Measurements from ENCODE around the gene ZNF705A.
"Not testable (repeated sequence)": the region's sequence is repeated elsewhere in the genome, so short reads cannot be mapped to it uniquely, and the experiment has no call there.

ZNF705A gene

DNA sequence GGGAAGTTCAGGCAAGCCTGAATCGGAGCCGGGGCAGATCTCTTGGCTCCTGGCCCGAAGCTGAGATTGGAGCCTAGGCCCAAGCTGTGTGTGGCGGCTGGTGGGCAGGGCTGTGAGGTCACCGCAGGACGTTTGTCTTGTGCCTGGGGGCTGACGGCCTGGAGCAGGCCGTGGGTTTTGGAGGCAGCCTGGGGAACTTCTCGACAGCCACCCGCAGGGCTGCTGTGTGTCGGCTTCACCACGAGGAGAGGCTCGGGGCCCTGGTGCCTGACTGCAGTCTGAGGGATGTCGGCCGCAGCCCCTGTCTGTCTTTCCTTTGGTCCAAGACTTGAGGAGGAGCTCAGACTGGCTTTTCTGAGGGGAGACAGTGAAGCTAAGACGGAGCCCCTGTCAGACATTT, 65.5 kb downstream of the ZNF705A start:
- DNase-seq (ENCODE audit: low spot score); H3K27ac ChIP-seq (ENCODE audit: poor library complexity, severe bottlenecking); H3K9me3 ChIP-seq (ENCODE audit: severe bottlenecking); H3K27me3 ChIP-seq (ENCODE audit: insufficient read depth, poor library complexity, severe bottlenecking); H3K36me3 ChIP-seq (ENCODE audit: low read depth); ATAC-seq (ENCODE audit: low read depth); H3K4me3 ChIP-seq (ENCODE audit: severe bottlenecking); H3K4me1 ChIP-seq (ENCODE audit: insufficient read depth, poor library complexity, severe bottlenecking): not testable (repeated sequence)

DNA sequence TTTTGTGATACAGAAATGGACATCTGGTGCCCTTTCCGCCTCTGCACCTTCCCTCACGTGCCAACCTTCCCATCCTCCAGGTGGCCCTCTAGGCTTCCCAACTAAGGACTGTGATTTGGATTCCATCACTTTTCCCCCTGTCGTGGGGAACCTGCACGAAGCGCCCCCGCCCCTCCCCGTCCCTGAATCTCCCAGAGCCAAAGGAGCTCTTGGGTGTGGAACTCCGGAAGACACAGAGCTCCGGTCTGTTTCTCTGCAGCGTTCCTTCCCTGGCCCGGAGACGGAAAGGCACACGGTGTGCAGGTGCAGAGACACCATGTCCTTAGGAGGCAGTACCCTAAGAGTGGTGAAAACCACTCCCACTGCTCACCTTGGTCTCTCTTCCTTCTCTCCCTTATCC, 66.8 kb downstream of the ZNF705A start:
- not testable (repeated sequence) for H3K27me3 ChIP-seq (ENCODE audit: insufficient read depth, poor library complexity, severe bottlenecking); H3K36me3 ChIP-seq (ENCODE audit: low read depth); H3K4me1 ChIP-seq (ENCODE audit: insufficient read depth, poor library complexity, severe bottlenecking); DNase-seq (ENCODE audit: low spot score); H3K4me3 ChIP-seq (ENCODE audit: severe bottlenecking); H3K9me3 ChIP-seq (ENCODE audit: severe bottlenecking); ATAC-seq (ENCODE audit: low read depth); H3K27ac ChIP-seq (ENCODE audit: poor library complexity, severe bottlenecking)

DNA sequence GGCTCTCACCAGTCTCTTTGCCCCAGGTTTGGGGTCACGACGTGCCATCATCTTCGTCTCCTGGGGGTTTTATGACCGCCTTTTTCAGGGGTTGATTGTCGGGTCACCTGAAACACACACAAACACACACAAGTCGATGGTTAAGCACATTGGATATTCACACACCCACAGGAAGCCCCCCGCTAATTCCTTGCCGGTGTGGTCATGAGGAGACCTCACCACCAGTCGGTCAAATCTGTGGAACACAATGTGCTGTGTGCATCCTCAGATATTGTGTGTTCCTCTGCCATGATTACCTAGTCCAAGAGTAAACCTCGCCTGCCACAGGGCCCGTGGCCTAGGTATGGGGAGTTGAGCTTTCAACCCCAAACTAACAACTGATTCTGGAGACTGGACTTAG, 68.0 kb downstream of the ZNF705A start:
- not testable (repeated sequence) for H3K4me3 ChIP-seq (ENCODE audit: severe bottlenecking); H3K4me1 ChIP-seq (ENCODE audit: insufficient read depth, poor library complexity, severe bottlenecking); H3K27ac ChIP-seq (ENCODE audit: poor library complexity, severe bottlenecking); H3K27me3 ChIP-seq (ENCODE audit: insufficient read depth, poor library complexity, severe bottlenecking); H3K36me3 ChIP-seq (ENCODE audit: low read depth); H3K9me3 ChIP-seq (ENCODE audit: severe bottlenecking); DNase-seq (ENCODE audit: low spot score); ATAC-seq (ENCODE audit: low read depth)

DNA sequence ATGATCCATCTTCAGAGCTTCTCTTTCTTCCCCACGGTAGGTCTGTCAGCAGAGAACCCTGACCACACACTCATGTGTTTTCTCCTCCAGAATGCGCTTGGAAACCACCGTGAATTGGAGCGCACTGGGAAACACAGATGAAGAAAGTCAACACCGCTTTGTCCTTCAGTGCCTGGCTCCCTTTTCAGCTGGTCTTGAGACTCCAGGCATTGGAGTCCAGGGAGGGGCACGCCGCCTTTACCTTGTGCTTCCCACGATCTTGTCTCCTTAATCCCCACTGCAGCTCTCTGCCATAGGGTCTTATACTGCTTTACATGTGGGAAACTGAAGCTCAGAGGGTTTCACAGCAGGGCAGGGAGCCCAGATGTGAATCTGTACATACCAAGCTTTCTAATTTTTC, 69.5 kb downstream of the ZNF705A start:
- no peak for DNase-seq (ENCODE audit: low spot score)
- H3K4me3 ChIP-seq (ENCODE audit: severe bottlenecking) = no peak overlapping the region
- no peaks in the 10 kb centered on the region for H3K9me3 ChIP-seq (ENCODE audit: severe bottlenecking)
- no peak for ATAC-seq (ENCODE audit: low read depth)
- TF ChIP-seq, protein P1, sequence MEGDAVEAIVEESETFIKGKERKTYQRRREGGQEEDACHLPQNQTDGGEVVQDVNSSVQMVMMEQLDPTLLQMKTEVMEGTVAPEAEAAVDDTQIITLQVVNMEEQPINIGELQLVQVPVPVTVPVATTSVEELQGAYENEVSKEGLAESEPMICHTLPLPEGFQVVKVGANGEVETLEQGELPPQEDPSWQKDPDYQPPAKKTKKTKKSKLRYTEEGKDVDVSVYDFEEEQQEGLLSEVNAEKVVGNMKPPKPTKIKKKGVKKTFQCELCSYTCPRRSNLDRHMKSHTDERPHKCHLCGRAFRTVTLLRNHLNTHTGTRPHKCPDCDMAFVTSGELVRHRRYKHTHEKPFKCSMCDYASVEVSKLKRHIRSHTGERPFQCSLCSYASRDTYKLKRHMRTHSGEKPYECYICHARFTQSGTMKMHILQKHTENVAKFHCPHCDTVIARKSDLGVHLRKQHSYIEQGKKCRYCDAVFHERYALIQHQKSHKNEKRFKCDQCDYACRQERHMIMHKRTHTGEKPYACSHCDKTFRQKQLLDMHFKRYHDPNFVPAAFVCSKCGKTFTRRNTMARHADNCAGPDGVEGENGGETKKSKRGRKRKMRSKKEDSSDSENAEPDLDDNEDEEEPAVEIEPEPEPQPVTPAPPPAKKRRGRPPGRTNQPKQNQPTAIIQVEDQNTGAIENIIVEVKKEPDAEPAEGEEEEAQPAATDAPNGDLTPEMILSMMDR (IDR thresholded peaks at IDR 0.05; ENCODE audit: poor library complexity, severe bottlenecking) = no peak
- H3K36me3 ChIP-seq (ENCODE audit: low read depth) = no peaks in the 10 kb centered on the region
- H3K27ac ChIP-seq (ENCODE audit: poor library complexity, severe bottlenecking) = no peak overlapping the region
- H3K27me3 ChIP-seq (ENCODE audit: insufficient read depth, poor library complexity, severe bottlenecking) = no peaks in the 10 kb centered on the region
- no peaks in the 10 kb centered on the region for H3K4me1 ChIP-seq (ENCODE audit: insufficient read depth, poor library complexity, severe bottlenecking)

DNA sequence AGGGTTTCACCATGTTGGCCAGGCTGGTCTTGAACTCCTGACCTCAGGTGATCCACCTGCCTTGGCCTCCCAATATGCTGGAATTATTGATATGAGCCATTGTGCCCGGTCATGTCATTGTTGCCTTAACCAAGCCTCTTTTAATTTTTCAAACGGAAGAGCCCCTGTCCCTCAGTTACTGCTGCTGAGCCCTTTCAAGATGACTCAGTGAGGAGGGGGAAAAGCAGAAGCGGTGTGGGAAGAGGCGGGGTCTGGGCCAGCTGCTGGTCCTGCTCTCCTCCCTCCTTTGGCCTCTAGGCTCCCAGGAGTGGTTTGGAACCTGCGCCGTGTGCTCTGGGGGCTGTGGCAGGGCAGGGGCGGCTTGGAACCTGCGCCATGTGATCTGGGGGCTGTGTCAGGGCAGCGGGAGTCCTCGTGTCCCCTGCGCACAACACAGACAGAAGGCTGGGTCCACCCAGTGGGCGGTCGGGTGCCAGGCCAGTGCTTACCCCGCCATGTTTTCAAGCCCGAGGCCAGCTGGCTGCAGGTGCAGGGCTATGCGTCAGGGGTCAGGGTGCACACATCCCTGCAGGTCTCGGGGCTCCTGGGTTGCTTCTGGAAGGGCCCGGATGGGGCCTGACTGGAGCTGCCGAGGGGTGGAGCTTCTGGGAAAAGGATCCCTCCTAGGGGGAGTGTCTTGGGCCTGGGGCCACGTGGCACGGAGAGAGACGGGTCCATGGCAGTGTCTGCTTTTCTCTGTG, 70.3 kb downstream of the ZNF705A start, which contains the start of gene FAM90A1:
FAM90A1 (minus strand) TSS at position 627 of the 740 bp plus-strand sequence. CDS start 2,786 bp downstream, outside the sequence.
- not testable (repeated sequence) for H3K27me3 ChIP-seq (ENCODE audit: insufficient read depth, poor library complexity, severe bottlenecking); H3K27ac ChIP-seq (ENCODE audit: poor library complexity, severe bottlenecking); DNase-seq (ENCODE audit: low spot score); H3K9me3 ChIP-seq (ENCODE audit: severe bottlenecking); H3K4me1 ChIP-seq (ENCODE audit: insufficient read depth, poor library complexity, severe bottlenecking); H3K36me3 ChIP-seq (ENCODE audit: low read depth); ATAC-seq (ENCODE audit: low read depth)
- peak within 1 kb of the TSS; percentile 16 for H3K4me3 ChIP-seq (ENCODE audit: severe bottlenecking)

DNA sequence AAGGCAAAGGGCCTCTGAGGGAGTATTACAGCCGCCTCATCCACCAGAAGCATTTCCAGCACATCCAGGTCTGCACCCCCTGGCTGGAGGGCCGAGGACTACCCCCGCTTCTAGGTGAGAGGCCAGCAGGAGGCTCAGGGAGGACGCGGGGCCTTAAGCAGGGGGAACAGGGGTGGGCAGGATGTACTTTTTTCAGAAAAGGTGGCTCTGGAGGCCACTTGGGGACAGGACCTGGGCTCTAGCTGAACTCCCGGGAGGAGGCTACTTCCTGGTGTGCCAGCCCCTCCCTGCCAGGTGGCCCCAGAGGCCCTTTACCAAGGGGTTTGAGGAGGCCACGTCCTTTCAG, 70.9 kb downstream of the ZNF705A start:
- not testable (repeated sequence) for ATAC-seq (ENCODE audit: low read depth); H3K36me3 ChIP-seq (ENCODE audit: low read depth); H3K27me3 ChIP-seq (ENCODE audit: insufficient read depth, poor library complexity, severe bottlenecking); H3K9me3 ChIP-seq (ENCODE audit: severe bottlenecking); DNase-seq (ENCODE audit: low spot score); H3K27ac ChIP-seq (ENCODE audit: poor library complexity, severe bottlenecking); H3K4me1 ChIP-seq (ENCODE audit: insufficient read depth, poor library complexity, severe bottlenecking)
- H3K4me3 ChIP-seq (ENCODE audit: severe bottlenecking) = peak overlapping the region; percentile 16

DNA sequence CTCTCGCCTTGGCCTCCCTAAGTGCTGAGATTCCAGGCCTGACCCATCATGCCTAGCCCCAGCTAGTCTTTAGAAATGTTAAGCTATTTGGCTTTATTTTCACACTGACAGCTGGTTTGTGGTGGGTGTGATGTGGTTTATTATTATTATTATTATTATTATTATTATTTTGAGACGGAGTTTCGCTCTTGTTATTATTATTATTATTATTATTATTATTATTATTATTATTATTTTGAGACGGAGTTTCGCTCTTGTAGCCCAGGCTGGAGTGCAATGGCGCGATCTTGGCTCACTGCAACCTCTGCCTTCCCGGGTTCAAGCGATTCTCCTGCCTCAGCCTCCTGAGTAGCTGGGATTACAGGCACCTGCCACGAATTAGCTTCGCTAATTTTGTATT, 71.8 kb downstream of the ZNF705A start:
- not testable (repeated sequence) for H3K36me3 ChIP-seq (ENCODE audit: low read depth); H3K27ac ChIP-seq (ENCODE audit: poor library complexity, severe bottlenecking); H3K9me3 ChIP-seq (ENCODE audit: severe bottlenecking); DNase-seq (ENCODE audit: low spot score); H3K4me1 ChIP-seq (ENCODE audit: insufficient read depth, poor library complexity, severe bottlenecking); H3K27me3 ChIP-seq (ENCODE audit: insufficient read depth, poor library complexity, severe bottlenecking); ATAC-seq (ENCODE audit: low read depth); H3K4me3 ChIP-seq (ENCODE audit: severe bottlenecking)

DNA sequence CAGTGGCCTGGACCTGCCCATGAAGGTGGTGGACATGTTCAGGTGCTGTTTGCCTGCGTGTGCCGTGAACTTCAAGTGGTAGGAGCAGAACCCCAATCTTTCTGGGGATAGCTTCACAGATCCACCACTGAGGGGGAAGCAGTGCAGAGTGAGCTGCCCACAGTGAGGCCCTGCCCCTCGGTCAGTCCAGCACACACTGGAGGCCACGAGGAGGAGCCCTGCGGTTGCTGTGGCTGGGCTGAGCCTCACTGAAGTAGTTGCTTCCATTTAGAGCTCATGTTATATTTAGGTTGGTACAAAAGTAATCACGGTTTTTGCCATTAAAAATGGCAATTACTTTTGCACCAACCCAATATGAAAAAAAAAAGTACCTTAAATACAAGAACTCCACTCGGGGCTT, 72.7 kb downstream of the ZNF705A start:
- not testable (repeated sequence) for H3K27ac ChIP-seq (ENCODE audit: poor library complexity, severe bottlenecking); DNase-seq (ENCODE audit: low spot score); H3K36me3 ChIP-seq (ENCODE audit: low read depth); ATAC-seq (ENCODE audit: low read depth); H3K4me3 ChIP-seq (ENCODE audit: severe bottlenecking); H3K4me1 ChIP-seq (ENCODE audit: insufficient read depth, poor library complexity, severe bottlenecking); H3K27me3 ChIP-seq (ENCODE audit: insufficient read depth, poor library complexity, severe bottlenecking); H3K9me3 ChIP-seq (ENCODE audit: severe bottlenecking)

Data from RWPE2 (cell line).